HG02870 (cell line): Measurements from ENCODE around the gene FRMPD4.

Experiments used
- ATAC-seq: cut with Tn5 transposase; IDR thresholded peaks from one replicate; pipeline ENCODE4 v1.9.1; 2021; ENCODE audit warnings: mild to moderate bottlenecking, moderate library complexity; ENCODE audit not compliant: unreplicated experiment

FRMPD4 gene

DNA sequence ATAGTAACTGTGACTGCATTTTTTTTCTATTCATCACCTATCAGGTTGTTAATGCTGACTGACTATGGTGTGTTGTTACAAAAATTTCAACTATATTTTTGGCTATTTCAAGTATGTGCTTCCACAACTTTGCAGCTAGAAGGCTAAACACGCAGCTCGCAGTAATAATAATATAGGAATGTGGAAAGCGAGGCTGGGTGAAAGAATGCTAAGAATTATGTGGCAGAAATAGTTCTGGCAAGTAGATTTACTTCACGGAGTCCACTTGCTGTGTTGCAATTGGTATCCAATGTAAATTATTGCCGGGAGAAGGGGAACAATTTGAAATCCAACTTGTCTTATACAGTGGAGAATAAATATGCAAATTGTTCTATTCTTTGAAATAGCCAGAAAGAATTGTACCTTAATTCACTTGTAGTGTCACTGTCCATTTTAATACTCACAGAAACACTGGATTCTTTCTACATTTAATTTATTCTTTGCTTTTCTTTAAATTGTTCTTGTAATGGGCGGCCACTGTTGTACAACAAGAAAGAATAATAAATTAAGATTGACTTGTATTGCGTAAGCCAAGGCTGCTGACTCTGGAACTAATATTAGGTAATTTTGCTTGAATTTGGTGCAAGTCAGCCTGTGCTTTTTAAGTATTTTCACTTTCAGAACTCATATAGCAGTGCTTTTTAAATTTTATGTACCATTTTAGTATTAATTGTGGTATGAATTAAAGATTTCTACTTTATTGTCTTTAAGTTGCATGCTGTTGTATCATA is 154.9 kb downstream of the FRMPD4 start:
- ATAC-seq: no peak

DNA sequence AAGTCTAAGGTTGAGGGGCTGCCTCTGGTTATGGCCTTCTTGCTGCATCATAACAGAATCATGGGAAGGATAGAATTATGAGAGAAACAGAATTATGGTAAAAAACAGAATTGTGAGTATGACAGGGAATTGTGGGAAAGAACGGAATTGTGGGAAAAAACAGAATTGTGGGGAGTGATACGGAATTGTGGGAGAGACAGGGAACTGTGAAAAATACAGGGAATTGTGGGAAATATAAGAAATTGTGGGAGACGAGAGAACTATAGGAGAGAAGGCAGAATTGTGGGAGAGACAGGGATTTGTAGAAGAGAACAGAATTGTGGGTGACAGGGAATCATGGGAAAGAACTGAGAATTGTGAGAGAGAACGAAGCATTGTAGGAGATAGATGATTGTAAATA is 159.1 kb downstream of the FRMPD4 start:
- no peak for ATAC-seq

- no peak for ATAC-seq
These were observed 163.0 kb downstream of the FRMPD4 start for GRCh38 chrX:12301288-12301687.

DNA sequence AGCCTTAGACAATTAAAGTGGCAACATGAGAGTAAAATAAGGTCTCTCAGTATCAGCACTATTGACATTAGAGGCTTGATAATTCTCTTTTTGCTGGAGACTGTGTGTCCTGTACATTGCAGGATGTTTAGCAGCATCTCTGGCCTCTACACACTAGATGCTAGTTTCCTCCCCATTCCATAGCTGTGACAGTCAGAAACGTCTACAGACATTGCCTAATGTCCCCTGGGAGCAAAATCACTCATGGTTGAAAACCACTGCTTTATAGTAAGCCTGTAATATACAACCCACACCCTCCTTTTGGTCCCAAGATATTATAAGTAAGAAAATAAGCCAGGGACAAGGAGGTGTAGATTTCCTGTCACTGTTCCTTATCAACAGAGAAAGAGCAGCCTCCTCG is 166.0 kb downstream of the FRMPD4 start:
- no peak for ATAC-seq

DNA sequence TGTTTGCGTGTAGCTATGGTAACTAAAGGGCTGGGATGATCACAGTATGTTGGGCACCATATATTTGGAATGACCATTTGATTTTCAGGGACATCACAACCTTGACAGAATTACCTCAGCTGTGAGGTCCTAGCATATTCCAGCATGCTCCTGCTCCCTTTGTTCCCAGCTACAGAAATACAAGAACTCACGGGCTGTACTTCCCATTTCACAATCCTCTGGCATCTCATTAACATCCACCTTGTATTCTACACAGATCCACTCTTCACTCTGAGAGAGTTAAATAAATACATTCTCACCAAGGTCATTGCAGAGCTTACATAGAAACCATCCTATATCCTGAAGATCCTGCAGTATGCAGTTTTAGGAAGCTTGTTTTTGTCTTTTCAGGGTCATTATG is 169.7 kb downstream of the FRMPD4 start:
- ATAC-seq: no peak

DNA sequence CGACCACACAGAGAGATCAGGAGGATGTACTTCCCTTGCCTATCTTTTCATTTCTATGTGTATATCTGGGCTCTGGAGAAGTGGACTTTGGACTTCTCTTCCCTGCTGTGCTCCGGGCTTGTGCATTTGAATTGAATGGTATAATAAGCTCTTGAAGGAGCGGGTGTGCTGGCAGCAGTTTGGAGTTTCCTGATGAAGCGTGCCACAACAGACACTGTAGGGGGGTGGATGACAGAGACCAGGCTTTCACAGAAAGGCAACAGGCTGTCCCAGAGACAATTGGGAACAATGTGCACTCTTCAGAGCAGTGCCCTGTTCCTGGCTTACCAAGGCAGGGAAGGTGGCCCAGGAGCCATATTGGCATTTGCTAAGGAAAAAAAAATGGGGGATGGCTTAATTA is 170.1 kb downstream of the FRMPD4 start:
- ATAC-seq: no peak

- ATAC-seq: no peak
These were observed 170.9 kb downstream of the FRMPD4 start for GRCh38 chrX:12309040-12309743.

- no peak for ATAC-seq
These were observed 171.4 kb downstream of the FRMPD4 start for GRCh38 chrX:12309744-12310076.

DNA sequence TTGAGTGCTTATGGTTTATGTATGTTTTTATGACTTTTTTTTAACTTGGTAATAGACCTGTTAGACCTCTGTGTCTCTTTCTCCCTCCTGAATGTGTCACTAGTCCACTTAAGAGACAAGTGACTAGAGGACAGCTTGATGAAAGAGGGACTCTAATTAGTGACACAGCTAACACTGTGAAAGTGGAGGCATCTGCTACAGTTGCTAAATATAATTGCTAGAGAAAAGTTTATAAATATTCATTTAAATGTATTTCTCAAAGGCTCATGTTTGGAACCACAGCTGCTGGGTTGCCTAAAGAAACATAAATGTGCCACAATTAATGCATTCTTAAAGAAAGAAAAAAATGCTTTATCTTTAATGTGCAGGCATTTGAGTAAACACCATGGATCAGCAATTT is 176.4 kb downstream of the FRMPD4 start:
- ATAC-seq: no peak

DNA sequence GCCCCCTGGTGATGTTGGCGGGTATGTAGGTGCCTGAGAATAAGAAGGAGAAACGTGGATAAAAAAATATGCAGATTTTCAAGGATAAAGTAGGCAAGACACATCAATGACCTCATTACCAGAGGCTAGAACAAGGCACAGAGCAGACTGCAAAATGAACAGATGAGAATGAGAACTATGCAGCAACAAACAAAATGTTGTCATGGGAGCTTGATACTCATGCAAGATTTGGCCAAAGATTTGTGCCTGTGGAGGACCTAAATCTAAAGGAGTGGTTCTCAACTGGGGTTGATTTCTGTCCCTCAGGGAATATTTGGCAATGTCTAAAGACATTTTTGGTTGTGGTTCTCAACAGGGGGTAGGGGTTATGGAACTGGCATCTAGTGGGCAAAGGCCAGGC is 177.3 kb downstream of the FRMPD4 start:
- ATAC-seq: no peak

DNA sequence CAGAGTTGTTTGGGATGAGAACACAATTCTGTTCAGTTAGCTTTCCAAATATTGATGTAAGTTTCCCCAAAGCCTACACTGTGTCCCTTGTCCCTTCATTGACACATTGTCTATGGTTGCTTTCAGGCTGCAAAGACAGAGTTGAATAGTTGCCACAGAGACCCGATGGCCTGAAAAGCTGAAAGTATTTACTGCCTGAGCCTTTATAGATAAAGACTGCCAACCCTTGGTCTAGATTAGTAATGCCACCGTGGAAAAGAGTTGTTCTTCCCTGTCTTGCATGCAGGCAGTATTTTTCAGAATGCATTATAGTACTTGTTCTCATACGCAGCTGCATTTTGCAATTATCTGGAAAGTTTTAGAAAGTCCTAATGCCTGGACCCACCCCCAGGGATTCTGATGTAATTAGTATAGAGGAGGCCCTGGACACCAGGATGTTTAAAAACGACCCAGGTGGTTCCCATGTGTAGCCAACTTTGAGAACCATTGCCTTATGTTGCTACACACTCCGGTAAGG is 180.8 kb downstream of the FRMPD4 start:
- no peak for ATAC-seq

- ATAC-seq: no peak
These were observed 181.7 kb downstream of the FRMPD4 start for GRCh38 chrX:12319992-12320391.

DNA sequence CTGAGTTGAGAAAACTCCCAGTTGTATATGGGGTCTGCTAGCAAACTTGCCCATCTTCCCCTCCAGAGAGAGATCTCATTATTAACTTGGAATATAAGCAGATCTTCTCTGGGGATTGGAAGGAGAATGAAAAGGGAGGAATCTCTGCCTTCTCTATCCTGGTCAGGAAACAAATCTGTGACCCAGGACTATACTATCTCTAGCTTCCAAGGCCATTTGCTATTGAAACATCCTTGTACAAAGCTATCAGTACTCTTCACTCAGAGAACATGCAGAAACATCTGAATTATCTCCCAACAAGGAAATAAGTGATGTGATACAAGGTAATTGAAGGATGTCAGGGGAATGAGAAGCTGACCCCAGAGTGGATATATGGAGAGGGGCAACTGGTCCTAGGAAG is 183.8 kb downstream of the FRMPD4 start:
- no peak for ATAC-seq

DNA sequence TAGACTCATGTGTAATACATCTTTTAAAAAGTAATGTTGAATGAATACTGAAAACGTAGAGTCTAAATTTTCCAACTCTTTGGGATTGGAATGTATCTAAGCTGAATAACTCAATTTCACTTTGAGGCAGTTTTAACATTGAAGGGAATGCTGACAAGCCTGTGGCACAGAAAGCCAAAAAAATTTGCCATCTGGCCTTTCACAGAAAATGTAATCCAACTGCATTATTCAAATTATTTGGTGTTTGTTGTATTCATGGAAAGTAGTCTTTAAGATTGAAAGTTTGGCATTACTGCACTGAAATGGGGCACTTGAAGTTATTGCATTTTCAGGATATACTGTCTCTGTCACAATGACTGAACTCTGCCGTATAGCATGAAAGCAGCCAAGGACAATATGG is 186.9 kb downstream of the FRMPD4 start:
- no peak for ATAC-seq

DNA sequence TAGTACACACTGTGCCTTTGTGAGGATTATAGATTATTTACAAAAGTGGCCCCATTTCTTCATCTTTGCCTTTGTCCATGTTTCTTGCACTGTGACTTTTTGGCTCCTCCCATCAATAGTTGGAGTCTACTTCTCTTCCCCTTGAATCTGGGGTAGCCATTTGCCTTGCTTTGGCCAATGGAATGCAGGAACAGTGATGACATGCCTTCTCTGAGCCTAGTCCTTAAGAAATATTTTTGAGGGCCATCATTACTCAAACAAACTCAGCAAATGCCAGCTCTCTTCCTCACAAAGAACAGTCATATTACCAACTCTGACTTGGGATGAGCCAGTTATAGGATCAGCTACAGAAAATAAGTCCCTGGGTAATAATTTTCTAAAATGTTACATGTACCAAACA is 189.6 kb downstream of the FRMPD4 start:
- no peak for ATAC-seq

- ATAC-seq: no peak
These were observed 191.2 kb downstream of the FRMPD4 start for GRCh38 chrX:12329476-12329875.

DNA sequence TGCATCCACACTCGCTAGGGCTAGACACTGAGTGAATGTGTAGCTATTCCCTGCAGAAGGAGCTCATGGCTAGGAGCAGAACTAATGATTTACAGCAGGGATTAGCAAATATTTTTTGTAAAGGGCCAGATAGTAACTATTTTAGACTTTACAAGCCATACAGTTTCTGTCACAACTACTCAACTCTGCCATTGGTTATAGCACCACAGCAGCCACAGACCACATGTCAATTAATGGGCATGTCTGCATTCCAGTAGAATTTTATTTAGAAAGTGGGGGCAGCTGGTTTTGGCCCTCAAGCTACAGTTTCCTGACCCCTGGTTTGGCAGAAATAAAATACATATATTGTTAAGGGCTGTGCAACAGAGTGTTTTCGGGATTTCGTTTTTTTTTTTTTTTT is 192.6 kb downstream of the FRMPD4 start:
- no peak for ATAC-seq

DNA sequence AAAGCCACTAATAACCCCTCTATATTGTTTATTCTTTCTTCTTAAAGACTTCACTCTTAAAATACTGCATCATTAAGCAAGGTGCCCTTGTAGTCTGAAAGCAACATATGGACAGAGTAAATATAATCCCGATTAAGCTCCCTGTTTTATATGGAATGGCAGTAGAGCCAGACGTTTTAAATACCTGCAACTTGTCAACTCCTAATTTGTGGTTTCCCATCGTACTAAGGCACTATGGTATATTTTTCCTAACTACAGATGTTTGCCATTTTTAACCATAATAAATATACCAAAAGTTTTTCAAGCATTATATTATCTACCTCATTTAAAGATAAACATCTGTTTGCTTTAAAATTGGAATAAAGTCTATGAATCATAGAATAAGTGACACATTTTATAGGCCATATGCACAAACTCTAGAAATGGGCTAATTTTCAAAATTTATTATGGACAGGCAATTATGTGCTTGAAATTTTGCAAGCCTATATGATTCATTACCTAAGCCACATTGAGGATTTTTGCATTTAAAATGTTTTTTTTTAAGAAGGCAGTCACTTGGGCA is 194.6 kb downstream of the FRMPD4 start:
- no peak for ATAC-seq

GRCh38 chrX:12339921-12340320 is 201.6 kb downstream of the FRMPD4 start:
- no peak for ATAC-seq

DNA sequence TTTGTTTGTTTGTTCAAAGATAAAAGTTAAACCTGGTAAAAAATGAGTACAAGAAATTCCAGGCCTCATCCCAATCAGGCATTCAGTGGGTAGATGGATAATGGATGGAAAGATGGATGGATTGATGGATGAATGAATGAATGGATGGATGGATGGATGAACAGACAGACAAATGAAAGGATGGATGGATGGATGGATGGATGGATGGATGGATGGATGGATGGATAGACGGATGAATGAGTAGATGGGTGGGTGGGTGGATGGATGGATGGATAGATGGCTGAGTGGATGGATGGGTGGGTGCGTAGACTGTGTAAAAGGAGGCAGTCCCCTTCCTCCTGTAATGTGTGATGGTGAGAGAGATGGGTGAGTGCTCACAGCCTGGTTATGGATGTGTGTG is 206.7 kb downstream of the FRMPD4 start:
- no peak for ATAC-seq

- no peak for ATAC-seq
These were observed 210.9 kb downstream of the FRMPD4 start for GRCh38 chrX:12349201-12349600.

GRCh38 chrX:12352922-12353321 is 214.6 kb downstream of the FRMPD4 start:
- ATAC-seq: no peak
